ENCODE data around the gene KCND1. TPM values are rescaled to one million over a fixed set of nuclear protein-coding genes. Genes with fewer than 3 reads are reported as not detected.

Gene KCND1
- polyA plus RNA-seq, 1 donor (not counting 4 experiments of a cell fraction or from before 2014, with no cell fraction given) = 0.20 TPM

- dilution Hi-C loops (cut with MboI; ENCODE audit: extremely low pct_ligation_motif_present, low sequenced_read_pairs) = no loop called here
- no peaks in the 10 kb centered on the region for H3K4me1 ChIP-seq (ENCODE audit: control insufficient read depth, extremely low read depth, insufficient read depth, low read length)
- H3K79me2 ChIP-seq (ENCODE audit: control insufficient read depth, insufficient read depth, low read length) = no peaks in the 10 kb centered on the region
- H3K9me1 ChIP-seq (ENCODE audit: control insufficient read depth, extremely low read depth, insufficient read depth, low read length) = no peaks in the 10 kb centered on the region
- H3K4me3 ChIP-seq (ENCODE audit: control insufficient read depth in 2 of 3, extremely low read depth in 1 of 3, insufficient read depth in 2 of 3, low read depth in 1 of 3, low read length in 3 of 3) = no peak overlapping the region
- no peak overlapping the region for H3K27ac ChIP-seq (ENCODE audit: control insufficient read depth, insufficient read depth, low read length)
- no peaks in the 10 kb centered on the region for H4K20me1 ChIP-seq (ENCODE audit: control insufficient read depth, extremely low read depth, insufficient read depth, low read length)
- H3K4me2 ChIP-seq (ENCODE audit: control insufficient read depth, extremely low read depth, insufficient read depth, low read depth, low read length) = no peak overlapping the region
- no peaks in the 10 kb centered on the region for H3K27me3 ChIP-seq (ENCODE audit: control insufficient read depth, extremely low read depth, insufficient read depth, low read length)
- FAIRE-seq = no peak
- TF ChIP-seq EZH2 (IDR thresholded peaks at IDR 0.05; ENCODE audit: low read length) = no peak
- TF ChIP-seq, protein P1, sequence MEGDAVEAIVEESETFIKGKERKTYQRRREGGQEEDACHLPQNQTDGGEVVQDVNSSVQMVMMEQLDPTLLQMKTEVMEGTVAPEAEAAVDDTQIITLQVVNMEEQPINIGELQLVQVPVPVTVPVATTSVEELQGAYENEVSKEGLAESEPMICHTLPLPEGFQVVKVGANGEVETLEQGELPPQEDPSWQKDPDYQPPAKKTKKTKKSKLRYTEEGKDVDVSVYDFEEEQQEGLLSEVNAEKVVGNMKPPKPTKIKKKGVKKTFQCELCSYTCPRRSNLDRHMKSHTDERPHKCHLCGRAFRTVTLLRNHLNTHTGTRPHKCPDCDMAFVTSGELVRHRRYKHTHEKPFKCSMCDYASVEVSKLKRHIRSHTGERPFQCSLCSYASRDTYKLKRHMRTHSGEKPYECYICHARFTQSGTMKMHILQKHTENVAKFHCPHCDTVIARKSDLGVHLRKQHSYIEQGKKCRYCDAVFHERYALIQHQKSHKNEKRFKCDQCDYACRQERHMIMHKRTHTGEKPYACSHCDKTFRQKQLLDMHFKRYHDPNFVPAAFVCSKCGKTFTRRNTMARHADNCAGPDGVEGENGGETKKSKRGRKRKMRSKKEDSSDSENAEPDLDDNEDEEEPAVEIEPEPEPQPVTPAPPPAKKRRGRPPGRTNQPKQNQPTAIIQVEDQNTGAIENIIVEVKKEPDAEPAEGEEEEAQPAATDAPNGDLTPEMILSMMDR (optimal IDR thresholded peaks at IDR 0.05 in 1 of 3, IDR thresholded peaks at IDR 0.05 in 1 of 3, conservative IDR thresholded peaks at IDR 0.05 in 1 of 3; ENCODE audit: extremely low read depth in 1 of 3, insufficient read depth in 2 of 3, low read length in 3 of 3) = no peak
- H2AFZ ChIP-seq (ENCODE audit: control insufficient read depth, low read length) = no peak overlapping the region
- no peaks in the 10 kb centered on the region for H3K9me3 ChIP-seq (ENCODE audit: control insufficient read depth, low read depth, low read length)
- no peak for DNase-seq (ENCODE audit: low read depth, low spot score)
- no peak overlapping the region for H3K9ac ChIP-seq (ENCODE audit: control insufficient read depth, extremely low read depth, insufficient read depth, low read length)
- peaks cover 12 to 14% of the 10 kb centered on the region in 2 experiments for H3K36me3 ChIP-seq (ENCODE audit: control insufficient read depth in 2 of 2, extremely low read depth in 1 of 2, insufficient read depth in 2 of 2, low read length in 2 of 2)
Measured at GRCh38 chrX:48983896-48984295, 12.3 kb upstream of the KCND1 start.

DNA sequence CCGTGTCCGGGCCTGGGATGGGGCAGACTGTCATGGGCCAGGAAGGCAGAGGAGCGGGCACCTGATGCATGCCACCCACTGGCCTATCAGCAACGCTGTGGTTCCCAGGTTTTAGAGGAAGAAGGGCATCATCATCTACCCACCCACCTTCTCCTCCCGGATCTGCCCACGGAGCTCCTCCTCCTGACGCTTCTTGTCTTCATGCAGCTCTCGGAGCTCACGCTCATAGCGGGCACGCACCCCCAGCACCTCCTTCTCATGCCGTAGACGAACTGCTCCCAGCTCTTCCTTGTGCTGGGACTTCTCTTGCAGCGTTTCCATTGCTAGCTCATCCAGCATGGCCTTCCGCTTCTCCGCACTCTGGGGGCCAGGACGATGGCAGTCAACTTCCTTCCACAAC is 11.4 kb upstream of the KCND1 start:
- H3K36me3 ChIP-seq (ENCODE audit: control insufficient read depth in 2 of 2, extremely low read depth in 1 of 2, insufficient read depth in 2 of 2, low read length in 2 of 2) = peaks cover 12 to 18% of the 10 kb centered on the region in 2 experiments
- H3K27me3 ChIP-seq (ENCODE audit: control insufficient read depth, extremely low read depth, insufficient read depth, low read length) = no peaks in the 10 kb centered on the region

More for the DNA sequence above, 11.4 kb upstream of the KCND1 start:
- dilution Hi-C loops (cut with MboI; ENCODE audit: extremely low pct_ligation_motif_present, low sequenced_read_pairs) = no loop called here
- Histone ChIP-seq H3K27ac (ENCODE audit: control insufficient read depth, insufficient read depth, low read length) (no peak overlapping the region), H3K4me1 (ENCODE audit: control insufficient read depth, extremely low read depth, insufficient read depth, low read length) (no peaks in the 10 kb centered on the region), H3K9ac (ENCODE audit: control insufficient read depth, extremely low read depth, insufficient read depth, low read length) (no peak overlapping the region), H4K20me1 (ENCODE audit: control insufficient read depth, extremely low read depth, insufficient read depth, low read length) (no peaks in the 10 kb centered on the region), H3K79me2 (ENCODE audit: control insufficient read depth, insufficient read depth, low read length) (no peaks in the 10 kb centered on the region), H3K9me1 (ENCODE audit: control insufficient read depth, extremely low read depth, insufficient read depth, low read length) (no peaks in the 10 kb centered on the region), H3K4me3 (ENCODE audit: control insufficient read depth in 2 of 3, extremely low read depth in 1 of 3, insufficient read depth in 2 of 3, low read depth in 1 of 3, low read length in 3 of 3) (no peak overlapping the region), H3K4me2 (ENCODE audit: control insufficient read depth, extremely low read depth, insufficient read depth, low read depth, low read length) (no peak overlapping the region), H2AFZ (ENCODE audit: control insufficient read depth, low read length) (no peak overlapping the region), H3K9me3 (ENCODE audit: control insufficient read depth, low read depth, low read length) (no peaks in the 10 kb centered on the region)
- no peak for DNase-seq (ENCODE audit: low read depth, low spot score)
- no peak for TF ChIP-seq EZH2 (IDR thresholded peaks at IDR 0.05; ENCODE audit: low read length)
- TF ChIP-seq, protein P1 (optimal IDR thresholded peaks at IDR 0.05 in 1 of 3, IDR thresholded peaks at IDR 0.05 in 1 of 3, conservative IDR thresholded peaks at IDR 0.05 in 1 of 3; ENCODE audit: extremely low read depth in 1 of 3, insufficient read depth in 2 of 3, low read length in 3 of 3) = no peak
- no peak for FAIRE-seq

Measured in keratinocyte (primary cell).